Endothelial cell of umbilical vein (primary cell): ENCODE measurements around the gene ARMH3. TPM values are rescaled to one million over a fixed set of nuclear protein-coding genes. Genes with fewer than 3 reads are reported as not detected.
A peak's percentile ranks its signal among the peaks of the same experiment; 100 is the strongest.

ENCODE experiments used
- BruUV-seq: library from RNA; stranded (reverse); fragments of 400-500 nt; replicated peaks from 2 replicates; lab custom pipeline; 2021; lab: Mats Ljungman, UMichigan
- CTCF ChIA-PET: fragments of 300-600, 350-600 bp; sonication (Branson Sonifier 250); formaldehyde crosslinking; loops from one replicate; lab custom pipeline; 2021; ENCODE audit warnings: antibody characterized with exemption, inconsistent platforms; lab: Charles Lee
- POLR2A ChIA-PET: fragments of 300-600, 350-600 bp; sonication (Branson Sonifier 250); formaldehyde crosslinking; loops from one replicate; lab custom pipeline; 2021; ENCODE audit warnings: antibody characterized with exemption, inconsistent platforms; lab: Charles Lee
- DNase-seq: peaks from one replicate; pipeline ENCODE4 v3.0.0-alpha.2; 2011; ENCODE audit warnings: low read depth, low spot score
- FAIRE-seq: peaks from 2 replicates; lab custom pipeline; 2011; peaks lifted over from hg19 to GRCh38; lab: Jason Lieb, UNC
- H2AFZ ChIP-seq: 2 replicates; pipeline ENCODE4 v1.6.0; 2012; ENCODE audit warnings: low read depth, low read length, control low read depth, inconsistent platforms
- H3K27ac ChIP-seq: 2 replicates; pipeline ENCODE4 v1.5.1; 2011; ENCODE audit warnings: low read depth, mild to moderate bottlenecking, control low read depth, low read length, moderate library complexity; ENCODE audit not compliant: insufficient read depth
- H3K27me3 ChIP-seq, 2 experiments: 2 replicates each; pipeline versions ENCODE4 v1.6.0 to v1.6.1; 2011; ENCODE audit warnings: low read length in 2 of 2, mixed read lengths in 1 of 2; ENCODE audit not compliant: control insufficient read depth in 2 of 2, insufficient read depth in 2 of 2
- H3K36me3 ChIP-seq, 2 experiments: 2 replicates in 1 of 2; 3 replicates in 1 of 2; pipeline ENCODE4 v1.5.1; 2011; ENCODE audit warnings: low read length in 2 of 2, mild to moderate bottlenecking in 1 of 2, moderate library complexity in 1 of 2; ENCODE audit not compliant: control insufficient read depth in 2 of 2, insufficient read depth in 2 of 2; ENCODE audit errors: extremely low read depth in 1 of 2
- H3K4me1 ChIP-seq: 3 replicates; pipeline ENCODE4 v1.5.1; 2011; ENCODE audit warnings: mild to moderate bottlenecking, low read length; ENCODE audit not compliant: control insufficient read depth, insufficient read depth; ENCODE audit errors: extremely low read depth
- H3K4me2 ChIP-seq: 2 replicates; pipeline ENCODE4 v1.6.1; 2011; ENCODE audit warnings: low read length, control low read depth, mixed read lengths; ENCODE audit not compliant: insufficient read depth
- H3K4me3 ChIP-seq, 3 experiments: fragments of 200-600 bp in 1 of 3; sonication (generic), shearing (Covaris generic) in 1 of 3; replicated peaks in 1 of 3; 2 replicates each; pipeline ENCODE4 v1.5.1; 2011 to 2016; ENCODE audit warnings: control low read depth in 3 of 3, low read length in 3 of 3, mild to moderate bottlenecking in 2 of 3, inconsistent platforms in 1 of 3, low read depth in 1 of 3, moderate library complexity in 1 of 3; ENCODE audit not compliant: insufficient read depth in 1 of 3
- H3K79me2 ChIP-seq: 2 replicates; pipeline ENCODE4 v1.6.0; 2012; ENCODE audit warnings: low read length, inconsistent platforms; ENCODE audit not compliant: control insufficient read depth, insufficient read depth
- H3K9ac ChIP-seq: replicated peaks from 2 replicates; pipeline ENCODE3; 2011; ENCODE audit warnings: low read length, control low read depth; ENCODE audit not compliant: insufficient read depth; ENCODE audit errors: extremely low read depth
- H3K9me1 ChIP-seq: replicated peaks from 3 replicates; pipeline ENCODE4 v1.6.0; 2011; ENCODE audit warnings: mild to moderate bottlenecking, low read length; ENCODE audit not compliant: control insufficient read depth, insufficient read depth; ENCODE audit errors: extremely low read depth
- H3K9me3 ChIP-seq: replicated peaks from 2 replicates; pipeline ENCODE4 v1.5.1; 2012; ENCODE audit warnings: low read length, inconsistent platforms; ENCODE audit not compliant: control insufficient read depth, insufficient read depth
- H4K20me1 ChIP-seq: replicated peaks from 2 replicates; pipeline ENCODE3; 2011; ENCODE audit warnings: mild to moderate bottlenecking, low read length; ENCODE audit not compliant: control insufficient read depth, insufficient read depth; ENCODE audit errors: extremely low read depth
- CTCF ChIP-seq, 2 donors: IDR thresholded peaks; 1 replicate in 1 of 2; 2 replicates in 1 of 2; pipeline ENCODE4 v1.5.1; 2011; ENCODE audit warnings: low read length in 2 of 2, mild to moderate bottlenecking in 2 of 2, moderate library complexity in 2 of 2, control low read depth in 1 of 2, inconsistent platforms in 1 of 2, low read depth in 1 of 2; ENCODE audit not compliant: insufficient read depth in 1 of 2; ENCODE audit errors: extremely low read depth in 1 of 2
- EZH2 ChIP-seq: IDR thresholded peaks from 2 replicates; pipeline ENCODE4 v1.6.1; 2012; ENCODE audit warnings: borderline replicate concordance, low read depth, mild to moderate bottlenecking, moderate library complexity, low read length, inconsistent platforms; ENCODE audit not compliant: severe bottlenecking
- FOS ChIP-seq: IDR thresholded peaks from 2 replicates; pipeline ENCODE4 v1.6.1; 2011; ENCODE audit warnings: mild to moderate bottlenecking, low read length, moderate library complexity, borderline replicate concordance; ENCODE audit not compliant: insufficient read depth
- GATA2 ChIP-seq: IDR thresholded peaks from 2 replicates; pipeline ENCODE4 v1.7.0; 2011; ENCODE audit warnings: low read depth, mild to moderate bottlenecking, moderate library complexity, mixed read lengths, low read length; ENCODE audit not compliant: insufficient read length, insufficient read depth
- JUN ChIP-seq: IDR thresholded peaks from 2 replicates; pipeline ENCODE4 v1.6.1; 2011; ENCODE audit warnings: borderline replicate concordance, low read depth; ENCODE audit not compliant: insufficient read length, insufficient read depth
- MAX ChIP-seq: IDR thresholded peaks from 2 replicates; pipeline ENCODE4 v1.6.1; 2011; ENCODE audit not compliant: insufficient read depth, insufficient read length
- MYC ChIP-seq: IDR thresholded peaks from one replicate; pipeline ENCODE4 v1.6.1; 2011; ENCODE audit warnings: mild to moderate bottlenecking, low read depth, low read length
- POLR2A ChIP-seq: IDR thresholded peaks from 2 replicates; pipeline ENCODE4 v1.6.1; 2012; ENCODE audit warnings: low read depth, mild to moderate bottlenecking, control low read depth, low read length
- POLR2AphosphoS5 ChIP-seq: IDR thresholded peaks from 2 replicates; pipeline ENCODE4 v1.6.1; 2012; ENCODE audit warnings: low read depth, mild to moderate bottlenecking, control low read depth, low read length, moderate library complexity; ENCODE audit not compliant: insufficient read depth
- dilution Hi-C: fragments of 300-500 bp; cut with MboI; formaldehyde crosslinking; loops from one replicate; pipeline ENCODE4 v1.15.0; 2019; ENCODE audit warnings: low sequenced_read_pairs; ENCODE audit not compliant: extremely low pct_ligation_motif_present
- intact Hi-C: fragments of 100-400 bp; cut with micrococcal nuclease; formaldehyde crosslinking; loops from one replicate; pipeline ENCODE4 v1.10.0; 2022
- polyA plus RNA-seq, 4 experiments: library from polyadenylated mRNA; depleted of rRNA in 3 of 4; stranded (reverse) in 3 of 4; unstranded in 1 of 4; fragments of >200 nt; gene quantifications; 2 replicates each; pipeline versions ENCODE4 v1.2.1 to v1.2.3, GENCODE V29; 2011 to 2012; ENCODE audit warnings: missing spikeins in 1 of 4
- total RNA-seq: library from RNA; stranded (reverse); gene quantifications from 2 replicates; pipeline ENCODE4 v1.2.3, GENCODE V29; 2021

ARMH3 gene
- total and polyA plus RNA-seq, 2 donors (not counting 3 experiments of a cell fraction or from before 2014, with no cell fraction given), result 13.1 to 17.6 TPM

- CTCF ChIA-PET, result interaction anchor here (0.7 to 5.9 kb wide), 11 partner anchors 9 to 215 kb away, joined by 3 to 43 read pairs (median 6); partner anchors contain the start of gene KCNIP2
- BruUV-seq, result no TSS peak
- TF ChIP-seq GATA2 (no peak), JUN (no peak), MAX (no peak), POLR2AphosphoS5 (no peak), EZH2 (no peak), CTCF (IDR thresholded peaks at IDR 0.05; ENCODE audit: extremely low read depth in 1 of 2, insufficient read depth in 1 of 2, low read depth in 1 of 2, low read length in 2 of 2) (no peak), POLR2A (no peak), MYC (no peak), FOS (no peak)
Measured at GRCh38 chr10:101857802-101858476, 198.0 kb downstream of the ARMH3 start.

More at GRCh38 chr10:101857802-101858476, 198.0 kb downstream of the ARMH3 start:
- Histone ChIP-seq H3K4me1 (peaks cover 12% of the 10 kb centered on the region), H3K4me3 (no peak overlapping the region), H3K79me2 (no peaks in the 10 kb centered on the region), H3K9me1 (no peaks in the 10 kb centered on the region), H3K36me3 (no peaks in the 10 kb centered on the region), H3K9ac (no peak overlapping the region), H4K20me1 (no peaks in the 10 kb centered on the region), H3K27me3 (no peaks in the 10 kb centered on the region), H3K27ac (no peak overlapping the region), H2AFZ (no peak overlapping the region), H3K9me3 (no peaks in the 10 kb centered on the region), H3K4me2 (no peak overlapping the region)
- POLR2A ChIA-PET, result no interaction called here
- DNase-seq, result no peak
- FAIRE-seq, result peak; percentile 21
- dilution Hi-C loops (no loop called here), intact Hi-C loops (no loop called here)
